Spleen (tissue), 7 donors: ENCODE data around the gene TLCD3B.

Experiments used
- POLR2AphosphoS5 ChIP-seq, 3 donors: sonication (generic); formaldehyde crosslinking; IDR thresholded peaks; one replicate each; pipeline ENCODE4 v1.5.1; 2017; ENCODE audit warnings: antibody characterized with exemption in 3 of 3
- TF ChIP-seq, protein P1 (sequence below), 11 experiments: fragments of 200-600 bp in 7 of 11; fragments of 450-650 bp in 4 of 11; sonication (generic) in 4 of 11; IDR thresholded peaks in 8 of 11; conservative IDR thresholded peaks in 3 of 11; 1 replicate in 7 of 11; 2 replicates in 4 of 11; pipeline versions ENCODE4 v1.4.0 to v1.8.0; 2016 to 2021; ENCODE audit warnings: antibody characterized with exemption in 11 of 11, inconsistent platforms in 4 of 11, mild to moderate bottlenecking in 1 of 11
- donor health status: DM: no; HTN: no; CAD: no; lungs with moderate emphysema.
- donor health status: DM: no; HTN: no; CAD: no.
- donor health status: DM: no; HTN: no; CAD: no.

DNA sequence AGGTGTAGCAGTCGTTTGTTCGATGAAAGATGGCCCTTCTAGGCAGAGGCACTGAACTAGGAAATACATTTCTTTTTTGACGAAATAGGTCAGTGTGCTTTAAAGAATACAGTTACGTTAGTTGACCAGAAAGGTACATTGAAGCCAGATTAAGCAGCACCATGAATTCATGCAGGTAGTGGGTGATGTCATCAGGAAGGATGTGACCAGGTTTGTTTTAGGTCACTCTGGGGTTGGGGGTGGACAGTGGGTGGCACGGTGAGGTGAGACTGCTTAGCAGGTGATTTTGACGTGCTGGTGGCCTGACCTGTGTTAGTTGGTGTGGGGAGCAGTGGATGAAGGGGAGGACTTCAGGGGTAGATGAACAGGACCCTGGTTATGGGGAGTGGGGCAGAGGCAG, 31.5 kb downstream of the TLCD3B start:
- no peak for TF ChIP-seq POLR2AphosphoS5 (IDR thresholded peaks at IDR 0.05)
- TF ChIP-seq, protein P1, sequence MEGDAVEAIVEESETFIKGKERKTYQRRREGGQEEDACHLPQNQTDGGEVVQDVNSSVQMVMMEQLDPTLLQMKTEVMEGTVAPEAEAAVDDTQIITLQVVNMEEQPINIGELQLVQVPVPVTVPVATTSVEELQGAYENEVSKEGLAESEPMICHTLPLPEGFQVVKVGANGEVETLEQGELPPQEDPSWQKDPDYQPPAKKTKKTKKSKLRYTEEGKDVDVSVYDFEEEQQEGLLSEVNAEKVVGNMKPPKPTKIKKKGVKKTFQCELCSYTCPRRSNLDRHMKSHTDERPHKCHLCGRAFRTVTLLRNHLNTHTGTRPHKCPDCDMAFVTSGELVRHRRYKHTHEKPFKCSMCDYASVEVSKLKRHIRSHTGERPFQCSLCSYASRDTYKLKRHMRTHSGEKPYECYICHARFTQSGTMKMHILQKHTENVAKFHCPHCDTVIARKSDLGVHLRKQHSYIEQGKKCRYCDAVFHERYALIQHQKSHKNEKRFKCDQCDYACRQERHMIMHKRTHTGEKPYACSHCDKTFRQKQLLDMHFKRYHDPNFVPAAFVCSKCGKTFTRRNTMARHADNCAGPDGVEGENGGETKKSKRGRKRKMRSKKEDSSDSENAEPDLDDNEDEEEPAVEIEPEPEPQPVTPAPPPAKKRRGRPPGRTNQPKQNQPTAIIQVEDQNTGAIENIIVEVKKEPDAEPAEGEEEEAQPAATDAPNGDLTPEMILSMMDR (IDR thresholded peaks at IDR 0.05 in 8 of 11, conservative IDR thresholded peaks at IDR 0.05 in 3 of 11): no peak
